ELR (cell line): ENCODE data around the gene MTA1.

ENCODE experiments used
- DNase-seq: peaks from one replicate; pipeline ENCODE4 v3.0.0-alpha.2; 2015; ENCODE audit warnings: low read depth

The MTA1 gene

GRCh38 chr14:105465209-105466031 lies 45.8 kb downstream of the MTA1 start:
- DNase-seq = peak; percentile 37

GRCh38 chr14:105466531-105467248 lies 47.1 kb downstream of the MTA1 start:
- no peak for DNase-seq

- DNase-seq = no peak
These were observed 47.8 kb downstream of the MTA1 start for GRCh38 chr14:105467249-105467941.

GRCh38 chr14:105467942-105468471 lies 48.4 kb downstream of the MTA1 start:
- no peak for DNase-seq

- DNase-seq = no peak
These were observed 49.1 kb downstream of the MTA1 start for GRCh38 chr14:105468621-105469241.

GRCh38 chr14:105469456-105470349 lies 50.1 kb downstream of the MTA1 start:
- DNase-seq = no peak

GRCh38 chr14:105470350-105471296 lies 51.0 kb downstream of the MTA1 start:
- DNase-seq = no peak

GRCh38 chr14:105471297-105471821 lies 51.7 kb downstream of the MTA1 start:
- DNase-seq = no peak

- DNase-seq = no peak
These were observed 52.3 kb downstream of the MTA1 start for GRCh38 chr14:105471823-105472485.

GRCh38 chr14:105472486-105472991 lies 52.9 kb downstream of the MTA1 start:
- no peak for DNase-seq

GRCh38 chr14:105473033-105473676 lies 53.5 kb downstream of the MTA1 start:
- DNase-seq = no peak

GRCh38 chr14:105473677-105474482 lies 54.3 kb downstream of the MTA1 start:
- peak; percentile 83 for DNase-seq

- DNase-seq = peak; percentile 49
These were observed 55.0 kb downstream of the MTA1 start, which contains the start of gene CRIP2 for GRCh38 chr14:105474483-105475268. TSS of gene CRIP2 (plus strand) at chr14:105474821. CDS start at chr14:105474863, 42 bp downstream.

- no peak for DNase-seq
These were observed 55.9 kb downstream of the MTA1 start for GRCh38 chr14:105475269-105476096.

- DNase-seq = no peak
These were observed 56.6 kb downstream of the MTA1 start for GRCh38 chr14:105476097-105476830.
